H1 (cell line): ENCODE data around the gene NDUFB2.

Experiments
- CBX5 ChIP-seq: fragments of 300-800, 300-1000 bp; sonication (generic); IDR thresholded peaks from 2 replicates; pipeline ENCODE4 v1.7.1; 2016; ENCODE audit warnings: antibody characterized with exemption, low read length, low read depth
- CHD2 ChIP-seq: IDR thresholded peaks from 2 replicates; pipeline ENCODE4 v1.6.1; 2012; ENCODE audit warnings: low read length, improper control_type of control experiment
- EP300 ChIP-seq, 2 experiments: IDR thresholded peaks; 1 replicate in 1 of 2; 2 replicates in 1 of 2; pipeline ENCODE4 v1.6.1; 2011 to 2012; ENCODE audit warnings: low read depth in 2 of 2, low read length in 2 of 2, mild to moderate bottlenecking in 2 of 2, borderline replicate concordance in 1 of 2, inconsistent platforms in 1 of 2, moderate library complexity in 1 of 2
- EZH2 ChIP-seq: fragments of 200-600 bp; sonication (generic); IDR thresholded peaks from 2 replicates; pipeline ENCODE4 v1.7.1; 2012; ENCODE audit warnings: low read depth, mild to moderate bottlenecking, moderate library complexity, low read length, inconsistent platforms; ENCODE audit not compliant: severe bottlenecking
- POLR2A ChIP-seq, 2 experiments: IDR thresholded peaks; 1 replicate in 1 of 2; 2 replicates in 1 of 2; pipeline ENCODE4 v1.6.1; 2011; ENCODE audit warnings: low read depth in 2 of 2, low read length in 2 of 2, mild to moderate bottlenecking in 2 of 2; ENCODE audit errors: control extremely low read depth in 1 of 2
- POLR2AphosphoS5 ChIP-seq: IDR thresholded peaks from 2 replicates; pipeline ENCODE4 v1.6.1; 2011; ENCODE audit warnings: low read depth, low read length
- RFX5 ChIP-seq: IDR thresholded peaks from 2 replicates; pipeline ENCODE4 v1.6.1; 2011; ENCODE audit warnings: low read depth, low read length, improper control_type of control experiment, borderline replicate concordance
- SIN3A ChIP-seq, 2 experiments: IDR thresholded peaks in 1 of 2; conservative IDR thresholded peaks in 1 of 2; 2 replicates each; pipeline ENCODE4 v1.6.1; 2011 to 2012; ENCODE audit warnings: low read length in 2 of 2, improper control_type of control experiment in 1 of 2, low read depth in 1 of 2, mild to moderate bottlenecking in 1 of 2
- TF ChIP-seq, protein P1 (sequence below), 3 experiments: IDR thresholded peaks; 1 replicate in 2 of 3; 2 replicates in 1 of 3; pipeline versions ENCODE4 v1.5.1 to v1.6.1; 2011; ENCODE audit warnings: low read length in 3 of 3, mild to moderate bottlenecking in 3 of 3, inconsistent platforms in 2 of 3, low read depth in 1 of 3, moderate library complexity in 1 of 3; ENCODE audit not compliant: insufficient read depth in 1 of 3; ENCODE audit errors: control extremely low read depth in 1 of 3
- TF ChIP-seq, protein P2 (sequence below): IDR thresholded peaks from 2 replicates; pipeline ENCODE4 v1.6.1; 2011; ENCODE audit warnings: low read length, improper control_type of control experiment

DNA sequence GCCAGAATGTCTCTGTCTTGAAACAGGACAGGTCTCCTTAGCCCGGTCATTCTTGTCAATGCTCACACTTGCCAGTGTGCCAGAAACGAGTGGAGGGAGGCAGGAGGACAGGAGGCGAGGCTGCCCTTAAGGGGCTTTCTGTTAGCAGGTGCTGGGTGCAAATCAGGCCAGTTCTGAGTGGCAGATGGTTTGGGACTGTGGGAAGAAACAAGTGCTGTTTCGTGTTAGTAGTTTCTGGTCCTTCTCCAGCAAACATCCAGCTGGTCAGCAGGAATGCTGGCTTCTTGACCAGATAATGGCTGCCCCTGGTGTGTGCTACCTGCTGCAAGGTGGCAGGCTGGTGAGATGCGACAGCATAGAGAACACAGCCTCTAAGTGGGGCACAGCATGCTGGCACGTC, 8.2 kb upstream of the NDUFB2 start:
- TF ChIP-seq CHD2: no peak
- TF ChIP-seq, protein P1, sequence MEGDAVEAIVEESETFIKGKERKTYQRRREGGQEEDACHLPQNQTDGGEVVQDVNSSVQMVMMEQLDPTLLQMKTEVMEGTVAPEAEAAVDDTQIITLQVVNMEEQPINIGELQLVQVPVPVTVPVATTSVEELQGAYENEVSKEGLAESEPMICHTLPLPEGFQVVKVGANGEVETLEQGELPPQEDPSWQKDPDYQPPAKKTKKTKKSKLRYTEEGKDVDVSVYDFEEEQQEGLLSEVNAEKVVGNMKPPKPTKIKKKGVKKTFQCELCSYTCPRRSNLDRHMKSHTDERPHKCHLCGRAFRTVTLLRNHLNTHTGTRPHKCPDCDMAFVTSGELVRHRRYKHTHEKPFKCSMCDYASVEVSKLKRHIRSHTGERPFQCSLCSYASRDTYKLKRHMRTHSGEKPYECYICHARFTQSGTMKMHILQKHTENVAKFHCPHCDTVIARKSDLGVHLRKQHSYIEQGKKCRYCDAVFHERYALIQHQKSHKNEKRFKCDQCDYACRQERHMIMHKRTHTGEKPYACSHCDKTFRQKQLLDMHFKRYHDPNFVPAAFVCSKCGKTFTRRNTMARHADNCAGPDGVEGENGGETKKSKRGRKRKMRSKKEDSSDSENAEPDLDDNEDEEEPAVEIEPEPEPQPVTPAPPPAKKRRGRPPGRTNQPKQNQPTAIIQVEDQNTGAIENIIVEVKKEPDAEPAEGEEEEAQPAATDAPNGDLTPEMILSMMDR (IDR thresholded peaks at IDR 0.05; ENCODE audit: control extremely low read depth in 1 of 3, insufficient read depth in 1 of 3, low read depth in 1 of 3, low read length in 3 of 3): no peak
- no peak for TF ChIP-seq POLR2AphosphoS5
- no peak for TF ChIP-seq SIN3A (conservative IDR thresholded peaks at IDR 0.05 in 1 of 2, IDR thresholded peaks at IDR 0.05 in 1 of 2; ENCODE audit: low read depth in 1 of 2, low read length in 2 of 2)
- no peak for TF ChIP-seq EZH2
- TF ChIP-seq, protein P2, sequence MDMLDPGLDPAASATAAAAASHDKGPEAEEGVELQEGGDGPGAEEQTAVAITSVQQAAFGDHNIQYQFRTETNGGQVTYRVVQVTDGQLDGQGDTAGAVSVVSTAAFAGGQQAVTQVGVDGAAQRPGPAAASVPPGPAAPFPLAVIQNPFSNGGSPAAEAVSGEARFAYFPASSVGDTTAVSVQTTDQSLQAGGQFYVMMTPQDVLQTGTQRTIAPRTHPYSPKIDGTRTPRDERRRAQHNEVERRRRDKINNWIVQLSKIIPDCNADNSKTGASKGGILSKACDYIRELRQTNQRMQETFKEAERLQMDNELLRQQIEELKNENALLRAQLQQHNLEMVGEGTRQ: no peak
- no peak for TF ChIP-seq CBX5
- no peak for TF ChIP-seq RFX5
- TF ChIP-seq EP300 (IDR thresholded peaks at IDR 0.05; ENCODE audit: borderline replicate concordance in 1 of 2, low read depth in 2 of 2, low read length in 2 of 2): no peak
- no peak for TF ChIP-seq POLR2A (IDR thresholded peaks at IDR 0.05; ENCODE audit: control extremely low read depth in 1 of 2, low read depth in 2 of 2, low read length in 2 of 2)
